ENCODE measurements around the gene ST6GALNAC4.

ST6GALNAC4 gene

GRCh38 chr9:127860779-127861178 is 56.1 kb downstream of the ST6GALNAC4 start:
- TF ChIP-seq CTCF (IDR thresholded peaks at IDR 0.05; ENCODE audit: borderline replicate concordance, insufficient read depth, low read depth, low read length) = no peak
- H3K4me3 ChIP-seq (ENCODE audit: low read depth, low read length) = no peak overlapping the region

GRCh38 chr9:127860260-127860659 is 56.6 kb downstream of the ST6GALNAC4 start:
- no peak for TF ChIP-seq CTCF (IDR thresholded peaks at IDR 0.05; ENCODE audit: borderline replicate concordance, insufficient read depth, low read depth, low read length)
- H3K4me3 ChIP-seq (ENCODE audit: low read depth, low read length) = no peak overlapping the region

- no peak overlapping the region for H3K4me3 ChIP-seq (ENCODE audit: low read depth, low read length)
- no peak for TF ChIP-seq CTCF (IDR thresholded peaks at IDR 0.05; ENCODE audit: borderline replicate concordance, insufficient read depth, low read depth, low read length)
These were observed 58.8 kb downstream of the ST6GALNAC4 start for GRCh38 chr9:127858041-127858512.
